ENCODE results near the gene ARL11. TPM values are rescaled to one million over a fixed set of nuclear protein-coding genes. Genes with fewer than 3 reads are reported as not detected.
"Not testable (repeated sequence)": the region's sequence is repeated elsewhere in the genome, so short reads cannot be mapped to it uniquely, and the experiment has no call there.

The ARL11 gene
- total and polyA plus RNA-seq, 7 donors: 0.09 to 0.71 (median 0.14) TPM

DNA sequence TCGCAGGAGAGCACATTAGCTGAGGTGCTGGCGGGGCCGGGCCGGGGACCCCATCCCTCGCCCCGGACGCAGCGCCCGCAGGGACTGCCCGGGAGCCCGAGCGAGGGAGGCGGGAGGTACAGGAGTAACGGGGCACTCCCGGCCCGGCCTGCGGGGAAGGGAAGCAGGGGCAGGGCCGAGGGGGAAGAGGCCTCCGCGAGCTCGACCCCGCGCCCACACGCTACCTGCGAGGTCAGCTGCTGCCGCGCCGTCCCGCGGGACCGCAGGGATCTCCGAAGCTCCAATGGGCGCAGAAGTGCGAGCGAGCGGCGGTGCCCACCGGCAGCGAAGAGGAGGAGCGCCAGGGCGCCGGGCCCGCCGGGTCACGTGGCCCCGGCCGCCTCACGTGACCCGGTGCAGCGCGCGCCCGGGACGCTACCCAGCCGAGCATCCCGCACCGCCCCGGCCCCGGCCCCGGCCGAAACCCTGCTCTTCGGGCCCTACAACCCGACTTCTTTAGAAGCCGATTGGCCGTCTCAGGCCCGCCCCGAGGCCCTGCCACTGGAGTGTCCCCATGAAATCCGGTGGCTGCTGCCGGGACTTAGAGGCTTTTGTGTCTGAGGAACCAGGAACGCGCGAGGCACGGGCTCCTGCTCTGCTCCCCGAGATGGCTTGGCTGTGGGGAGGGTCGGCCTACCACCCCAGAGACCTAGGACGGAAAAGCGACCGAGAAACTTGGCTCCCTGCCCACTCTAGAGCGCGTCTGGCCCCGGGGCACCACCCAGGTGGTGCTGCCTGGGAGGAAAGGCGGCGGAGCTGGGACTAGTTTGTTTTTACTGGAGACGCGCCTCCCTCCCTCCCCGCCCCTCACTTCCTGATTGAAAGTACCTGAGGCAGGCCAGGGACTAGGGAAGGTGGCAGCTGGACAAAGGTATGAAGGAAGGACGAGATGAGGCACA, 42.8 kb upstream of the ARL11 start, which contains the start of gene RCBTB1:
TSS of gene RCBTB1 (minus strand) at position 339 of the 938 bp plus-strand sequence. CDS start 18,279 bp downstream, outside the sequence.
- H3K27ac ChIP-seq: peak within 1 kb of the TSS; percentile 67
- peak within 1 kb of the TSS; percentile 95 for H3K4me3 ChIP-seq
- ATAC-seq (peak; percentile 97 to 99 (median 98)), DNase-seq (peak; percentile 70 to 79)
- H3K4me1 ChIP-seq: peaks cover 9% of the 10 kb centered on the region
- no peaks in the 10 kb centered on the region for H3K27me3 ChIP-seq (ENCODE audit: insufficient read depth in 3 of 3, low read length in 2 of 3)
- peaks cover 0 to 15% of the 10 kb centered on the region in 2 donors for H3K36me3 ChIP-seq (ENCODE audit: insufficient read depth in 1 of 2, low read depth in 1 of 2)
- intact Hi-C loops (cut with DNase I): loop anchor here in 1 of 2 donors (10.0 kb wide), 1 partner anchor 151 kb away; no protein-coding TSS in a partner anchor
- 1 to 2% (median 1%) methylated on average over 53 to 87 of the region's 87 CpGs for WGBS, 3 donors
- TF ChIP-seq, protein P1, sequence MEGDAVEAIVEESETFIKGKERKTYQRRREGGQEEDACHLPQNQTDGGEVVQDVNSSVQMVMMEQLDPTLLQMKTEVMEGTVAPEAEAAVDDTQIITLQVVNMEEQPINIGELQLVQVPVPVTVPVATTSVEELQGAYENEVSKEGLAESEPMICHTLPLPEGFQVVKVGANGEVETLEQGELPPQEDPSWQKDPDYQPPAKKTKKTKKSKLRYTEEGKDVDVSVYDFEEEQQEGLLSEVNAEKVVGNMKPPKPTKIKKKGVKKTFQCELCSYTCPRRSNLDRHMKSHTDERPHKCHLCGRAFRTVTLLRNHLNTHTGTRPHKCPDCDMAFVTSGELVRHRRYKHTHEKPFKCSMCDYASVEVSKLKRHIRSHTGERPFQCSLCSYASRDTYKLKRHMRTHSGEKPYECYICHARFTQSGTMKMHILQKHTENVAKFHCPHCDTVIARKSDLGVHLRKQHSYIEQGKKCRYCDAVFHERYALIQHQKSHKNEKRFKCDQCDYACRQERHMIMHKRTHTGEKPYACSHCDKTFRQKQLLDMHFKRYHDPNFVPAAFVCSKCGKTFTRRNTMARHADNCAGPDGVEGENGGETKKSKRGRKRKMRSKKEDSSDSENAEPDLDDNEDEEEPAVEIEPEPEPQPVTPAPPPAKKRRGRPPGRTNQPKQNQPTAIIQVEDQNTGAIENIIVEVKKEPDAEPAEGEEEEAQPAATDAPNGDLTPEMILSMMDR (IDR thresholded peaks at IDR 0.05): no peak
- H3K9me3 ChIP-seq: no peaks in the 10 kb centered on the region

DNA sequence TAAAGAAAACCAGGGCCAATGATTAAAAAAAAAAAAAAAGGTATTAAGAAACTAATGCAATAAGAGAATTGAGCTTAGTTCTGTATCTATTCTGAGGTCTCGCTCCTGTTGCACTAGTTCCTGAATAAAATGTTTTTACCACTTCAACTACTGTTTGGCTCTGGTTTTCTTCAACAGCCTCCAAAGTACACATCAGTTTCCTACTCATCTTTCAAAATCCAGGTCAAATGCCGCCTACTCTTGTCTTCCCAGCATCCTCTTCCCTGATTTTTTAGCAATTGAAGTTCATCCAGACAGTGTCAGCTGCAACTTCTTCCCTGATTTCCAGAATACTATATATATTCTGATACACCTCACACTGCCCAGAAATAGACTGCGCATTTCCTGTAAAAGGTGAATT, 41.6 kb upstream of the ARL11 start:
- Histone ChIP-seq H3K4me1 (peaks cover 9% of the 10 kb centered on the region), H3K27ac (no peak overlapping the region), H3K36me3 (ENCODE audit: insufficient read depth in 1 of 2, low read depth in 1 of 2) (peaks cover 0 to 3% of the 10 kb centered on the region in 2 donors), H3K27me3 (ENCODE audit: insufficient read depth in 3 of 3, low read length in 2 of 3) (no peaks in the 10 kb centered on the region), H3K4me3 (no peak overlapping the region), H3K9me3 (no peaks in the 10 kb centered on the region)
- 83 to 93% (median 87%) methylated on average over 3 of the region's 3 CpGs for WGBS, 3 donors
- DNase-seq (no peak), ATAC-seq (no peak)
- TF ChIP-seq, protein P1 (IDR thresholded peaks at IDR 0.05): no peak
- intact Hi-C loops (cut with DNase I): loop anchor here in 1 of 2 donors (10.0 kb wide), 1 partner anchor 152 kb away; no protein-coding TSS in a partner anchor

DNA sequence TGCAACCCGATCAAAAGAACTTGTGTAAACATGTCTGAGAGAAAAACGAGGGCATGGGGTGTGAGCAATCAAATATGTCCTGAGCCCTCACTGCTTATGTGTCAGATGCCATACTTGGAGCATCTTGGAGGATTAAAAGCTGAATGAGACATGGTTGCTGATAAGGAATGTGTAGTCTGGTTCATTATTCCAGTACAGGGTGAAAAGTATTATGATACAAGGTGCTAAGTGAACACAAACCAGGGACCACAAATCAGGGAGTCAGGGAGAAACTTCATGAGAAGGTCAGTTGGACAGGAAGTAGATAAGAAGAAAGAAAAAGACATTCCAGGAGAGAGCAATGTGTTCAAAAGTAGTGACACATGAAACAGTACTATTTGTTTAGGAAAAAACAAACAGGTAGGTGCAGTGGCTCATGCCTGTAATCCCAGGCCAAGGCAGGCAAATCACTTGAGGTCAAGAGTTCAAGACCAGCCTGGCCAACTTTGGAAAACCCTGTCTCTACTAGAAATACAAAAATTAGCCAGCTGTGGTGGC, 40.9 kb upstream of the ARL11 start:
- no peaks in the 10 kb centered on the region for H3K27me3 ChIP-seq (ENCODE audit: insufficient read depth in 3 of 3, low read length in 2 of 3)
- intact Hi-C loops (cut with DNase I): loop anchor here in 1 of 2 donors (10.0 kb wide), 1 partner anchor 153 kb away; no protein-coding TSS in a partner anchor
- TF ChIP-seq, protein P1 (IDR thresholded peaks at IDR 0.05): no peak
- no peak overlapping the region for H3K27ac ChIP-seq
- no peaks in the 10 kb centered on the region for H3K9me3 ChIP-seq
- WGBS, 3 donors: 42 to 63% (median 44%) methylated on average over 2 of the region's 2 CpGs
- DNase-seq (no peak), ATAC-seq (no peak)
- H3K4me1 ChIP-seq: peaks cover 9% of the 10 kb centered on the region
- no peaks in the 10 kb centered on the region for H3K36me3 ChIP-seq (ENCODE audit: insufficient read depth in 1 of 2, low read depth in 1 of 2)
- H3K4me3 ChIP-seq: no peak overlapping the region

DNA sequence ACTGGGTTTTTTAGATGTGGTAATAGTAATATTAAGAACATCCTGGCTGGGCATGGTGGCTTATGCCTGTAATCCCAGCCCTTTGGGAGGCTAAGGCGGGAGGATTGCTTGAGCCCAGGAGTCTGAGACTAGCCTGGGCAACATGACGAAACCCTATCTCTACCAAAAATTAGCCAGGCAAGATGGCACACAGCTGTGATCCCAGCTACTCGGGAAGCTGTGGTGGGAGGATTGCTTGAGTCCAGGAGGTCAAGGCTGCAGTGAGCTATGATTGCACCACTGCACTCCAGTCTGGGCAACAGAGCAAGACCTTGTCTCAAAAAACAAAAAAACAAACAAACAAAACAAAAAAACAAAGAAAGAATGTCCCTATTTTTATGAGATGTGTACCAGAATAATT, 37.6 kb upstream of the ARL11 start:
- 43 to 75% (median 45%) methylated on average over 3 of the region's 3 CpGs for WGBS, 3 donors
- H3K36me3 ChIP-seq (ENCODE audit: insufficient read depth in 1 of 2, low read depth in 1 of 2); ATAC-seq; DNase-seq; intact Hi-C loops (cut with DNase I); H3K27ac ChIP-seq; H3K4me1 ChIP-seq; H3K27me3 ChIP-seq (ENCODE audit: insufficient read depth in 3 of 3, low read length in 2 of 3); H3K4me3 ChIP-seq; H3K9me3 ChIP-seq: not testable (repeated sequence)

DNA sequence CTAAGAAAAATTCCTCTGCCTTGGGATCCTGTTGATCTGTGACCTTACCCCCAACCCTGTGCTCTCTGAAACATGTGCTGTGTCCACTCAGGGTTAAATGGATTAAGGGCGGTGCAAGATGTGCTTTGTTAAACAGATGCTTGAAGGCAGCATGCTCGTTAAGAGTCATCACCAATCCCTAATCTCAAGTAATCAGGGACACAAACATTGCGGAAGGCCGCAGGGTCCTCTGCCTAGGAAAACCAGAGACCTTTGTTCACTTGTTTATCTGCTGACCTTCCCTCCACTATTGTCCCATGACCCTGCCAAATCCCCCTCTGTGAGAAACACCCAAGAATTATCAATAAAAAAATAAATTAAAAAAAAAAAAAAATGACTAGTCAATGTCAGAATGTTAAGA, 34.4 kb upstream of the ARL11 start:
- not testable (repeated sequence) for DNase-seq

More for the DNA sequence above, 34.4 kb upstream of the ARL11 start:
- H3K4me1 ChIP-seq; H3K4me3 ChIP-seq; H3K9me3 ChIP-seq; H3K27me3 ChIP-seq (ENCODE audit: insufficient read depth in 3 of 3, low read length in 2 of 3); ATAC-seq; H3K27ac ChIP-seq; H3K36me3 ChIP-seq (ENCODE audit: insufficient read depth in 1 of 2, low read depth in 1 of 2); intact Hi-C loops (cut with DNase I): not testable (repeated sequence)
- WGBS, 3 donors: 76 to 100% (median 89%) methylated on average over 1 to 3 of the region's 4 CpGs
